Measurements from ENCODE around the gene TANC1.

The TANC1 gene

DNA sequence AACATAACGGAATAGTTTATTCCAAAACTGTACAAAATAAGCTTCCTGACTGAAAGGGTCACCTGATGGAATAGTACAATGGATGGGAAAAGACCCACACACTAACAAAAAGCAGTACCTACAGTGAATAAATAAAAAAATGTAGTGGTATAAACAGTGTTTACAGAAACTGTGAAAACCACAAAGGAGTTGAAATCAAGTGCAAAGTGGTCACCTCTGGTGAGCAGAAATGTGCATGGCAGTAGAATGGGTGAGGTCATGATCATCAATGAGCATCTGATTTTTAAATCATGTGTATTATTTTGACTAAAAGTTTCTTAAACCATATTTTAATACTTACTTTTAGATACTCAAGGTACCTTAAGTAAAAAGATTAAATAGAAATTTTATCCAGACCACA lies 306.7 kb downstream of the TANC1 start:
- DNase-seq = no peak
- TF ChIP-seq GATA1 (IDR thresholded peaks at IDR 0.05; ENCODE audit: low read depth, low read length) (no peak), POLR2A (IDR thresholded peaks at IDR 0.05; ENCODE audit: low read length) (no peak)

- TF ChIP-seq GATA1 (IDR thresholded peaks at IDR 0.05; ENCODE audit: low read depth, low read length) = no peak
- TF ChIP-seq POLR2A (IDR thresholded peaks at IDR 0.05; ENCODE audit: low read length) = no peak
- no peak for DNase-seq
Observed at GRCh38 chr2:159279700-159280099, 311.3 kb downstream of the TANC1 start.

DNA sequence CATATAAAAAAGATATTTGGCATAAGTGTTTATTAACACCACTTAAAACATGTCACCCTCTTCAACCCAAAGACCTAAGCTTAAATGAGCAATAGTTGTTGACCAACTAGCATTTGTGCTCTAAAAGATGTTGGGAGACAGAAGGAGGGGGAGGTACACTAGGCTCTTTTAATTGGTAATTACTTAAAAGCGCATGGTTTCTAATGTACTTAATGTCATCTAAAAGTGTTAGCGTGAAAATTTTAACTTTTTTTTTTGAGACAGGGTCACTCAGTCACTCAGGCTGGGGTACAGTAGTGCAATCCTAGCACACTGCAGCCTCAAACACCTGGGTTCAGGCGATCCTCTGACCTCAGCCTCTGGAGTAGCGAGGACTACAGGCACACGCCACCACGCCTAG lies 312.6 kb downstream of the TANC1 start:
- no peak for TF ChIP-seq GATA1 (IDR thresholded peaks at IDR 0.05; ENCODE audit: low read depth, low read length)
- TF ChIP-seq POLR2A (IDR thresholded peaks at IDR 0.05; ENCODE audit: low read length) = no peak
- no peak for DNase-seq

Measured in erythroblast (primary cell).